Fibroblast of lung (primary cell): ENCODE measurements around the gene TMEM62. TPM values are rescaled to one million over a fixed set of nuclear protein-coding genes. Genes with fewer than 3 reads are reported as not detected.
"Not testable (repeated sequence)": the region's sequence is repeated elsewhere in the genome, so short reads cannot be mapped to it uniquely, and the experiment has no call there.

ENCODE experiments used
- DNase-seq, 2 donors: peaks; one replicate each; pipeline versions ENCODE4 v3.0.0 to v3.0.0-alpha.2; 2010; ENCODE audit warnings: low read depth in 2 of 2
- H2AFZ ChIP-seq: 2 replicates; pipeline ENCODE4 v1.5.1; 2012; ENCODE audit warnings: low read length, control low read depth, inconsistent platforms
- H3K27ac ChIP-seq: 2 replicates; pipeline ENCODE4 v1.5.1; 2011; ENCODE audit warnings: low read length, control low read depth; ENCODE audit not compliant: insufficient read depth
- H3K27me3 ChIP-seq: 2 replicates; pipeline ENCODE4 v1.5.1; 2011; ENCODE audit warnings: mild to moderate bottlenecking, low read length; ENCODE audit not compliant: control insufficient read depth, insufficient read depth
- H3K36me3 ChIP-seq: 2 replicates; pipeline ENCODE4 v1.5.1; 2011; ENCODE audit warnings: low read length; ENCODE audit not compliant: control insufficient read depth, insufficient read depth
- H3K4me1 ChIP-seq: 2 replicates; pipeline ENCODE4 v1.5.1; 2011; ENCODE audit warnings: low read length; ENCODE audit not compliant: control insufficient read depth, insufficient read depth; ENCODE audit errors: extremely low read depth
- H3K4me2 ChIP-seq: 2 replicates; pipeline ENCODE4 v1.5.1; 2011; ENCODE audit warnings: low read length, control low read depth; ENCODE audit not compliant: insufficient read depth; ENCODE audit errors: extremely low read depth
- H3K4me3 ChIP-seq, 4 experiments: fragments of 200-600 bp in 1 of 4; sonication (generic) in 1 of 4; replicated peaks in 1 of 4; 2 replicates each; pipeline ENCODE4 v1.5.1; 2011 to 2016; ENCODE audit warnings: low read length in 4 of 4, low read depth in 3 of 4, mild to moderate bottlenecking in 3 of 4, control low read depth in 2 of 4, inconsistent platforms in 1 of 4, mixed read lengths in 1 of 4; ENCODE audit not compliant: insufficient read depth in 1 of 4; ENCODE audit errors: control extremely low read depth in 1 of 4
- H3K79me2 ChIP-seq: 2 replicates; pipeline ENCODE4 v1.5.1; 2012; ENCODE audit warnings: mild to moderate bottlenecking, low read length, inconsistent platforms; ENCODE audit not compliant: control insufficient read depth, insufficient read depth
- H3K9ac ChIP-seq: 2 replicates; pipeline ENCODE4 v1.5.1; 2011; ENCODE audit warnings: mild to moderate bottlenecking, low read length, control low read depth; ENCODE audit not compliant: insufficient read depth
- H3K9me3 ChIP-seq: 2 replicates; pipeline ENCODE4 v1.5.1; 2012; ENCODE audit warnings: low read depth, low read length; ENCODE audit not compliant: control insufficient read depth, insufficient read depth
- H4K20me1 ChIP-seq: 2 replicates; pipeline ENCODE4 v1.5.1; 2011; ENCODE audit warnings: low read length; ENCODE audit not compliant: control insufficient read depth, insufficient read depth; ENCODE audit errors: extremely low read depth
- EZH2 ChIP-seq: IDR thresholded peaks from 2 replicates; pipeline ENCODE4 v1.5.1; 2012; ENCODE audit warnings: low read length, control low read depth, mild to moderate bottlenecking; ENCODE audit errors: missing control alignments
- polyA plus RNA-seq, 2 donors: library from polyadenylated mRNA; depleted of rRNA in 1 of 2; stranded (reverse) in 1 of 2; unstranded in 1 of 2; fragments of >200 nt; gene quantifications; 2 replicates each; pipeline ENCODE4 v1.2.1, GENCODE V29; 2011 to 2012; ENCODE audit warnings: missing spikeins in 1 of 2
- total RNA-seq: library from RNA; depleted of rRNA; stranded (reverse); fragments of >200 nt; gene quantifications from 2 replicates; pipeline ENCODE4 v1.2.1, GENCODE V29; 2014
- TF ChIP-seq, protein P1 (sequence below), 2 donors: IDR thresholded peaks in 1 of 2; conservative IDR thresholded peaks in 1 of 2; 1 replicate in 1 of 2; 2 replicates in 1 of 2; pipeline ENCODE4 v1.5.1; 2011 to 2012; ENCODE audit warnings: low read length in 2 of 2, control low read depth in 1 of 2, inconsistent platforms in 1 of 2, low read depth in 1 of 2, mild to moderate bottlenecking in 1 of 2

The TMEM62 gene
- total and polyA plus RNA-seq, 2 donors (not counting 1 experiment from before 2014, with no cell fraction given), result 10.7 to 20.8 TPM

DNA sequence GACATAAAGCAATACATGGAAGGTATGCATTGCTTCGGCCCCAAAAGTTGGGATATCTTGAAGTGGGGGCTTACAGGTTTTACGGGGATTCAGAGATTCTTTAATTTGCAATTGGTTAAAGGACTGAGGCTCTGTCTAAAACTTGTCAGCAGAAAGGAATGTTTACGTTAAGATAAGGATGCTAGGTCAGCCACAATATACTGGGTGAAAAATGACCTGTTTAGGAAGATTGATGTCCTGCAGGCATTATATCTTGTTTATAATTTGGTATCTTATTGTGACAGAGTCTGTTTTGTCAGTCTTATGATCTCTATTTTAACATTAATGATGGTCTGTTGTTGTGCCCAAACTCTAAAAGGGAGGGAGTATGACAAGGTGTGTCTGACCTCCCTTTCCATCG is 36.5 kb downstream of the TMEM62 start:
- H3K27ac ChIP-seq, result no peak overlapping the region
- H2AFZ ChIP-seq, result no peak overlapping the region

DNA sequence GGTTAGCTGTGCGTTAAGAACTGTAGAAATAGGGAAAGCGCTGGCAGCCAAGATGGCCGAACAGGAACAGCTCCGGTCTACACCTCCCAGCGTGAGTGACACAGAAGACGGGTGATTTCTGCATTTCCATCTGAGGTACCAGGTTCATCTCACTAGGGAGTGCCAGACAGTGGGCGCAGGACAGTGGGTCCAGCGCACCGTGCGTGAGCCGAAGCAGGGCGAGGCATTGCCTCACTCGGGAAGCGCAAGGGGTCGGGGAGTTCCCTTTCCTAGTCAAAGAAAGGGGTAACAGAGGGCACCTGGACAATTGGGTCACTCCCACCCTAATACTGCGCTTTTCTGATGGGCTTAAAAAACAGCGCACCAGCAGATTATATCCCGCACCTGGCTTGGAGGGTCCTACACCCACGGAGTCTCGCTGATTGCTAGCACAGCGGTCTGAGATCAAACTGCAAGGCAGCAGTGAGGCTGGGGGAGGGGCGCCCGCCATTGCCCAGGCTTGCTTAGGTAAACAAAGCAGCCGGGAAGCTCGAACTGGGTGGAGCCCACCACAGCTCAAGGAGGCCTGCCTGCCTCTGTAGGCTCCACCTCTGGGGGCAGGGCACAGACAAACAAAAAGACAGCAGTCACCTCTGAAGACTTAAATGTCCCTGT is 42.4 kb downstream of the TMEM62 start:
- H3K27ac ChIP-seq, H3K27me3 ChIP-seq, DNase-seq, H3K9ac ChIP-seq, H3K4me2 ChIP-seq, H3K36me3 ChIP-seq, H3K4me1 ChIP-seq, H3K4me3 ChIP-seq, H3K79me2 ChIP-seq, H2AFZ ChIP-seq, H3K9me3 ChIP-seq, H4K20me1 ChIP-seq: not testable (repeated sequence)

More for the DNA sequence above, 36.5 kb downstream of the TMEM62 start:
- H3K9me3 ChIP-seq, result no peaks in the 10 kb centered on the region
- TF ChIP-seq EZH2, result no peak
- H3K27me3 ChIP-seq, result no peaks in the 10 kb centered on the region
- H3K36me3 ChIP-seq, result peaks cover 1% of the 10 kb centered on the region
- H3K79me2 ChIP-seq, result no peaks in the 10 kb centered on the region
- H3K9ac ChIP-seq, result no peak overlapping the region
- no peaks in the 10 kb centered on the region for H4K20me1 ChIP-seq
- no peak overlapping the region for H3K4me2 ChIP-seq
- H3K4me3 ChIP-seq, result no peak overlapping the region
- DNase-seq, result peak in 1 of 2 donors; percentile 50
- H3K4me1 ChIP-seq, result no peaks in the 10 kb centered on the region

DNA sequence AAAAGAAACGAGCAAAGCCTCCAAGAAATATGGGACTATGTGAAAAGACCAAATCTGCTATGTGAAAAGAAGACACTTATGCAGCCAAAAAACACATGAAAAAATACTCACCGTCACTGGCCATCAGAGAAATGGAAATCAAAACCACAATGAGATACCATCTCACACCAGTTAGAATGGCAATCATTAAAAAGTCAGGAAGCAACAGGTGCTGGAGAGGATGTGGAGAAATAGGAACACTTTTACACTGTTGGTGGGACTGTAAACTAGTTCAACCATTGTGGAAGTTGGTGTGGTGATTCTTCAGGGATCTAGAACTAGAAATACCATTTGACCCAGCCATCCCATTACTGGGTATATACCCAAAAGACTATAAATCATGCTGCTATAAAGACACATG is 43.8 kb downstream of the TMEM62 start:
- H3K79me2 ChIP-seq, H2AFZ ChIP-seq, H3K4me1 ChIP-seq, H3K4me3 ChIP-seq, H3K27me3 ChIP-seq, H4K20me1 ChIP-seq, H3K9ac ChIP-seq, H3K36me3 ChIP-seq, DNase-seq, H3K27ac ChIP-seq, H3K4me2 ChIP-seq, H3K9me3 ChIP-seq: not testable (repeated sequence)

DNA sequence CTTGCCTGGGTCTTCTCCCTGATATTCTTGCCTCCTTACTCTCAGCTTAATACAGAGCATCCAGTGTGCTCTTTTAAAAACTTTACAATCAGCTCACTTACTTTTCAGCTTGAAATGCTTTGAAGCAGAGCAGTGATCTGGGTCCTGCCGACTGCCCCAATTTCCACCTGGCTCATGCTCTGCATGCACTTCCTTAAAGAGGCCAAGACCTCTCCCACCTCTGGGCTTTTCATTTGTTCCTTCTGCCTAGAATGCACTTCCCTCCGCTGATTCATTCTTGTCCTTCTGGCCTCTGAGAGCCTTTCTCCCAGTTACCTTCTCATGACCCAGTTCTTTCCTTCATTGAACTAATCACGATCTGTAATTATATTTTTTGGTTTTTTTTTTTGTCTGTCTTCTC is 49.9 kb downstream of the TMEM62 start:
- Histone ChIP-seq H3K27me3 (no peaks in the 10 kb centered on the region), H4K20me1 (no peaks in the 10 kb centered on the region), H3K9me3 (no peaks in the 10 kb centered on the region)

More for the DNA sequence above, 49.9 kb downstream of the TMEM62 start:
- TF ChIP-seq, protein P1, sequence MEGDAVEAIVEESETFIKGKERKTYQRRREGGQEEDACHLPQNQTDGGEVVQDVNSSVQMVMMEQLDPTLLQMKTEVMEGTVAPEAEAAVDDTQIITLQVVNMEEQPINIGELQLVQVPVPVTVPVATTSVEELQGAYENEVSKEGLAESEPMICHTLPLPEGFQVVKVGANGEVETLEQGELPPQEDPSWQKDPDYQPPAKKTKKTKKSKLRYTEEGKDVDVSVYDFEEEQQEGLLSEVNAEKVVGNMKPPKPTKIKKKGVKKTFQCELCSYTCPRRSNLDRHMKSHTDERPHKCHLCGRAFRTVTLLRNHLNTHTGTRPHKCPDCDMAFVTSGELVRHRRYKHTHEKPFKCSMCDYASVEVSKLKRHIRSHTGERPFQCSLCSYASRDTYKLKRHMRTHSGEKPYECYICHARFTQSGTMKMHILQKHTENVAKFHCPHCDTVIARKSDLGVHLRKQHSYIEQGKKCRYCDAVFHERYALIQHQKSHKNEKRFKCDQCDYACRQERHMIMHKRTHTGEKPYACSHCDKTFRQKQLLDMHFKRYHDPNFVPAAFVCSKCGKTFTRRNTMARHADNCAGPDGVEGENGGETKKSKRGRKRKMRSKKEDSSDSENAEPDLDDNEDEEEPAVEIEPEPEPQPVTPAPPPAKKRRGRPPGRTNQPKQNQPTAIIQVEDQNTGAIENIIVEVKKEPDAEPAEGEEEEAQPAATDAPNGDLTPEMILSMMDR (conservative IDR thresholded peaks at IDR 0.05 in 1 of 2, IDR thresholded peaks at IDR 0.05 in 1 of 2; ENCODE audit: low read depth in 1 of 2, low read length in 2 of 2), result no peak
- no peak for TF ChIP-seq EZH2
- Histone ChIP-seq H3K9ac (no peak overlapping the region), H3K4me1 (no peaks in the 10 kb centered on the region), H3K36me3 (no peaks in the 10 kb centered on the region), H3K4me3 (no peak overlapping the region), H3K79me2 (peaks cover 7% of the 10 kb centered on the region), H3K27ac (no peak overlapping the region), H3K4me2 (no peak overlapping the region), H2AFZ (no peak overlapping the region)
- no peak for DNase-seq
